T-helper 2 cell treated with Interferon-gamma antibody and Interleukin-4, amounts not matched to agents 100 ng/mL and 5 ng/mL, for 36 hours (primary cell): ENCODE results near the gene CTDNEP1. TPM values are rescaled to one million over a fixed set of nuclear protein-coding genes. Genes with fewer than 3 reads are reported as not detected.

Experiments
- total RNA-seq: library from RNA; stranded (reverse); gene quantifications from 2 replicates; pipeline ENCODE4 v1.2.3, GENCODE V29; 2022

Gene CTDNEP1
- total RNA-seq, 1 donor from 2014 or later, result 170 TPM

Other genes with a start within 250 kb of the CTDNEP1 start
- gene RNASEK, start 239.1 kb downstream of the CTDNEP1 start, total RNA-seq, result 138 and 139 TPM in 2 replicates
- gene BCL6B, start 228.7 kb downstream of the CTDNEP1 start, total RNA-seq, result 0.36 and 0.39 TPM in 2 replicates
- gene SLC16A13, start 215.7 kb downstream of the CTDNEP1 start, total RNA-seq, result 19.5 and 19.9 TPM in 2 replicates
- gene SLC16A11, start 207.6 kb downstream of the CTDNEP1 start, total RNA-seq, result 0.09 TPM in 2 replicates
- gene CLEC10A, start 171.5 kb downstream of the CTDNEP1 start, total RNA-seq, result not detected in 2 replicates
- not detected in 2 replicates for gene ASGR2, start 136.9 kb downstream of the CTDNEP1 start, total RNA-seq
- gene ASGR1, start 72.4 kb downstream of the CTDNEP1 start, total RNA-seq, result 0.91 and 1.8 TPM in 2 replicates
- gene DLG4, start 31.9 kb downstream of the CTDNEP1 start, total RNA-seq, result 9.1 and 9.6 TPM in 2 replicates
- 340 and 346 TPM in 2 replicates for gene ACADVL, start 31.8 kb downstream of the CTDNEP1 start, total RNA-seq
- gene DVL2, start 17.2 kb downstream of the CTDNEP1 start, total RNA-seq, result 46.4 and 51.1 TPM in 2 replicates
- 53.4 and 55.1 TPM in 2 replicates for gene PHF23, start 12.3 kb downstream of the CTDNEP1 start, total RNA-seq
- gene GABARAP, start 9.3 kb downstream of the CTDNEP1 start, total RNA-seq, result 223 and 242 TPM in 2 replicates
- gene ELP5, start 481 bp upstream of the CTDNEP1 start, total RNA-seq, result 56.5 and 57.8 TPM in 2 replicates
- gene CLDN7, start 10.7 kb upstream of the CTDNEP1 start, total RNA-seq, result 0.32 and 0.39 TPM in 2 replicates
- 0.07 TPM in 1 of 2 replicates, not detected in the other for gene SLC2A4, start 30.0 kb upstream of the CTDNEP1 start, total RNA-seq
- 1.3 and 1.4 TPM in 2 replicates for gene YBX2, start 42.9 kb upstream of the CTDNEP1 start, total RNA-seq
- 709 TPM in 2 replicates for gene EIF5A, start 55.9 kb upstream of the CTDNEP1 start, total RNA-seq
- 78.5 and 83.2 TPM in 2 replicates for gene GPS2, start 63.6 kb upstream of the CTDNEP1 start, total RNA-seq
- 38.5 and 44.1 TPM in 2 replicates for gene NEURL4, start 77.6 kb upstream of the CTDNEP1 start, total RNA-seq
- gene ACAP1, start 84.8 kb upstream of the CTDNEP1 start, total RNA-seq, result 580 and 590 TPM in 2 replicates
- gene KCTD11, start 100.4 kb upstream of the CTDNEP1 start, total RNA-seq, result 8.2 TPM in 2 replicates
- not detected in 2 replicates for gene TMEM95, start 103.4 kb upstream of the CTDNEP1 start, total RNA-seq
- gene TNK1, start 129.4 kb upstream of the CTDNEP1 start, total RNA-seq, result 1.2 and 1.4 TPM in 2 replicates
- 141 and 147 TPM in 2 replicates for gene PLSCR3, start 142.8 kb upstream of the CTDNEP1 start, total RNA-seq
- gene TMEM256, start 152.4 kb upstream of the CTDNEP1 start, total RNA-seq, result 54.3 and 56.3 TPM in 2 replicates
- gene NLGN2, start 156.1 kb upstream of the CTDNEP1 start, total RNA-seq, result 1.2 TPM in 2 replicates
- not detected in 2 replicates for gene SPEM1, start 168.6 kb upstream of the CTDNEP1 start, total RNA-seq
- not detected in 2 replicates for gene SPEM2, start 173.9 kb upstream of the CTDNEP1 start, total RNA-seq
- not detected in 2 replicates for gene SPEM3, start 177.1 kb upstream of the CTDNEP1 start, total RNA-seq
- 14.4 TPM in 2 replicates for gene TMEM102, start 183.7 kb upstream of the CTDNEP1 start, total RNA-seq
- 5.6 and 5.8 TPM in 2 replicates for gene FGF11, start 187.8 kb upstream of the CTDNEP1 start, total RNA-seq
- 11.0 and 11.4 TPM in 2 replicates for gene CHRNB1, start 193.3 kb upstream of the CTDNEP1 start, total RNA-seq
- 21.6 and 22.3 TPM in 2 replicates for gene ZBTB4, start 227.9 kb upstream of the CTDNEP1 start, total RNA-seq
- gene SLC35G6, start 229.7 kb upstream of the CTDNEP1 start, total RNA-seq, result not detected in 2 replicates
- 192 and 200 TPM in 2 replicates for gene POLR2A, start 232.6 kb upstream of the CTDNEP1 start, total RNA-seq